Activated CD4-positive, alpha-beta T cell treated with anti-CD3 and anti-CD28 coated beads for 1 hour (primary cell): ENCODE measurements around the gene FAM20C.
"Not testable (repeated sequence)": the region's sequence is repeated elsewhere in the genome, so short reads cannot be mapped to it uniquely, and the experiment has no call there.

Source experiments
- DNase-seq: peaks from one replicate; pipeline ENCODE4 v3.0.0-alpha.2; 2020

Gene FAM20C

GRCh38 chr7:174716-175115, 17.7 kb upstream of the FAM20C start:
- no peak for DNase-seq

- no peak for DNase-seq
Observed at GRCh38 chr7:175955-176354, 16.4 kb upstream of the FAM20C start.

DNA sequence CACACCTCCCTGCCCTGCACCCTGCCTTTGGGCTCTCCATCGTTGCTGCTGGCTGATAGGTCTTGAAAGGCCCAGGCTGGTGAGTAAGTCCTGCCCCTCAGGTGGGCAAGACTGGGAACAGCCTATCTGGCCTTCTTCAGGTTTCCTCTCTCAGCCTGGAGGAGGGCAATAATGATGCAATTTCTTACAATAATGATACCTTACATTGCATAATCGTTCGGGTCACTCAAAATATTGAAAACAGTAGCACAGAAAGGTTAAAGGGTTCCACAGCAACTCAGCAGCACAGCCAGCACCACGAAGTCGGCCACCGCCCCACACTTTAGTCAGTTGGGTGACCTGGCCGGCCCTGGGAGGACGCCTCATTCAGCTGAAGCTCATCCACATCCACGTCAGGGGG, 16.0 kb upstream of the FAM20C start:
- no peak for DNase-seq

DNA sequence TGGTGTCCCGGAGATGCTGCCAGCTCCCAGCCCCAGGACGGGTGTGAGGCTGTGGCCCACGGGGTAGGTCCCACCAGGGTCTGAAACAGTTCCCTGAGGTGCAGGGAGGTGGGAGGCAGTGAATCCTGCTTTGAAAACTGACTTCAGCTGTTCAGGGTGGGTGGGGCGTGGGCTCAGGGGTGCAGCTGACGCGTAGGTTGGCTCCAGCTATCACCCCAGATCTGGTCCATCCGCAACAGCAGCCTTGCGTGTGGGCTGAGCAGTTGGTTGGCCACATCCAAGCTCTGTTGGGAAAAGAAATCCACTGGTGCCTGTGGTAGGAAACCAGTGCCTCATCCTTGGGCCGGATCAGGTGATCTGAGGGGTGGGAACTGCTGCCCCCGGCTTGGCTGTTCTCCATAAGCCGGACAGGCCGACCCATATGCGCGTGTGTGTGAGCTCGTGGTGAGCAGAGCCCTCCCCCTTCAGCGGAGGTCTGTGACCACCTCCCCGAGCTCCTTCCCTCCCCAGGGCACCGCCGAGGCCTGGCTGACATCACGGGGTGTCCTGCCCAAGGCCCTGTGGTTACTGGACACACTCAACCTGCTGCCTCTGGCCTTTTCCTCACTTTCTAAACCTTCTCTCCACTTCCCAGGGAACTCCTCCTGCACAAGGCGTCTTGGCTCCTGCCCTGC, 15.4 kb upstream of the FAM20C start:
- DNase-seq: no peak

GRCh38 chr7:178444-178843, 13.9 kb upstream of the FAM20C start:
- no peak for DNase-seq

- no peak for DNase-seq
Observed at GRCh38 chr7:179209-179681, 13.1 kb upstream of the FAM20C start.

DNA sequence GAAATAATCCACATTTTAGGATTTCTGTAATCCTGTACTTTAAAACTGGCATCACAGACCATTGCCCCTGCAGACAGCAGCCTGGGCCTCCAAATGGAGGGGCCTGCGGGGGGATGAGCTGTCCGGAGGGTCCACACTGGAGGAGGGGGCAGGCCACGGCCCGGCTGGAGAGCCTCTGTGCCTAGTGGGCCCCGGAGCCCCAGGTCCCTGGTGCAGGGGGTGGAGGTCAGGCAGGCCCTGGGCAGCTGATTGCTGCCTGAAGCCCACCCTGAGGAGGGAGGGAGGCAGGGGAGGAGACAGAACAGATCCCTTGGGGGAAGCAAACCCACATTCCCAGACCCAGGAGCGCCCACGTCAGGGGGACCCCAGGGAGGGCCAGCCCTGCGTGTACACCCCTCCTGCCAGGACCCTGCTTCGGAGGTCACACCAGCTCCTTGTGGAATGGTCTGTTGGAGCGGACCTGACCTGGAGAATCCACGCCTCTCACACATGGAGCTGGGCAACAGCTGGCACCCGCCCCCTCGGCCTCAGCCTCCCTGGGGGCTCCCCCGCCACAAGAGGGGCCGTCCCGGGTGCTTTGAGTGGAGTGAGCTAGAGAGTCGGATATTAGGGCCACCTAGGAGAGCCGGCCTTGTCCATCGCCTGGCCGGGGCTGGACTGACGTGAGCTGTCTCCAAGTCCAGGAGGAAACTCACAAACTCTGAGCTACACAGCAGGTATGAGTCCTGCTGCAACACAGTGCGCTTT, 12.2 kb upstream of the FAM20C start:
- no peak for DNase-seq

GRCh38 chr7:181738-182137, 10.6 kb upstream of the FAM20C start:
- no peak for DNase-seq

DNA sequence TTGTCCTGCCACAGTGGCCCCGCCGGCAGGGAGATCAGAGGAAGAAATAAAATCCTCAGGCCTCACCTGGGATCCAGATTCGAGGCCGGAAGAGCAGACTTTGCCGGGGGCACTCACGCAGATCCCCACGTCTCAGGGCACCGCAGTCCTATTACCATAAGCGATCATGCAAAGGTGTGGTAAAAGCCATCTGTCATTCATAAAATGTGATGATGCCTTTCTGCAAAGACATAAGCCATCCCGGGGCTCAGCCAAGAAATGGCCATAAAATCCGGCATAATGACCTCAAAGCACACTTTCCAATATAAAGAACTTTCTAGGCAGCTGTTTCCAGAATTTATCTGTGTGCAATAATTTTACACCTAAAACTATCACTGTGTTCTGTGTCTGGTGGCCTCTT, 9.9 kb upstream of the FAM20C start:
- not testable (repeated sequence) for DNase-seq

DNA sequence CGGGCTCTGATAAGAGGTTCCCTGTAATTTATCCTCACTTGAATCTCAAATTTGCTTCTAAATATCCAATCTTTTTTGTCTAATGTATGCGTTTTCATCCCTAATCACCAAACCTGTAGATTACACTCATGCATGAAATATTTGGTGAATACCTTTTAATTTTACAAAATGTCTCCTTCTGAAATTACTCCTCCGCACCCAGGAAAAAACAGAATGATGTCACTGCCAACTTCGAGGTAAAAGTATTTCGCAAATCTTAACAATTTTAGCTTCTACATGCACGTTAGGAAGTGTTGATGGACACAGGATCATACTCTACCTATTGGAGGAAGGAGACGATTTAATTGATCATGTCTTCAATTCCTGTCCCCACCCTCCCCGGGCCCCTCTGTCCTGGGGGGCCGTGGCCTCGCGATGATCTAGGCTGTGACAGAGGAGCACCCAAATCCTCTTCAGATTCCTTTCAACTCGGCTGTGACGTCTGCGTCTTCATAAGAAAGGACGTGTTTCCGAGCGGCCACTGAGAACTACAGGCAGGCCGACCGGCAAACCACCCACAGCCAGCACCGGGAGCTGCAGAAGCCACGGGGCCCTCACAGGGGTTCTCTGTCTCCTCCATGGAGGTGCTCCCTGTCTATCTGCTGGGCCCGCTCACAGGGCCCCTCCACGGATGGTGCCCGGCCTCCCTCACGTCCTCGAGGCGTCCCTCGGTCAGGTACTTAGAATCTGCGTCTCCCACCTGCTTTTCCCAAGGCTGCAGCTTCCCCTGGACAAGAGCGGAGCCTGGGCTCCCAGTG, 8.7 kb upstream of the FAM20C start:
- DNase-seq: no peak

DNA sequence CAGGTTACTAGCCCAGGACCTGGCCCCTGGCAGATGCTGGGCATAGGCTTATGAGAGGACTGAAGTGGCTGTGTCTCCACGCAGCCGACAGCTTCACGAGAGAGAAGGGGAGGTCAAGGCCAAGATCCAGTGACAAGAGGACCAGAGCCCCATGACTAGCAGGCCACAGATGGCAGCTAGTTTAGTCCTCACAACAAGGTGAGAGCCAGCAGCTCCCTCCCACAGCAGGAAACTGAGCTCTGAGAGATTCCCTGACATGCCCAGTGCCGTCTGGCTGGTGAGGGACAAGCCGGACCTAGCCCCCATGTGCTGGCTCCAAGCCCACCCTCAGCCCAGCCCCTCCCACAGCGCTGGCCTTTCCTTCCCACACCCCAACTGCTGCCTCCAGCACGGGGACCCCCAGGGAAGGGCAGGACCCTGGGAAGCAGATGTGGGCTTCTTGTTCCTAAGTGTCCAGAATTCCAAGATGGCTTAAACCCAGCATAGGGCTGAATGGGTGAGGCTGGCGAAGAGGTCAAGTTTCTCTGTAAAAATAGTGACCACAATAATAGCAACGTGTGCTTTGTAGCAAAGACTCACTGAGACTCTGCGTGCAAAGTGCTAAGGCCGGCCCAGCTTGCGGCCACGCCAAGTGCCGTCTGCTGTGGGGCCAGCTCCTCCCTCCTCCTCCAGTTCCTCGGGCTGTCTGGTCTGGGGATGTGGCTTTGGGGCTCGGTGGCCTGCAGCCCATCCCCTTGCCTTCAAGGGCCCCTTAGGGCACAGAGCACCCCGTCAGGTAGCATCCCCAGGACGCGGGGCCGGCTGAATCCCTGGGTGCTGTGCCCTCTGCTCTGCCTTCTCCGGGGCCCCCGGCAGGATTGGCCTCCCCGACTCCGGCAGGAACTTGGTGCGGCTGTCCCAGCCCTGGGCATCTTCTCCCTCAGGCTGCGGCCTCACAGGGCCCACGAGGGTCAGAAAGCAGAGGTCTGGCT, 7.8 kb upstream of the FAM20C start:
- DNase-seq: no peak

GRCh38 chr7:186516-187113, 5.8 kb upstream of the FAM20C start:
- DNase-seq: no peak

DNA sequence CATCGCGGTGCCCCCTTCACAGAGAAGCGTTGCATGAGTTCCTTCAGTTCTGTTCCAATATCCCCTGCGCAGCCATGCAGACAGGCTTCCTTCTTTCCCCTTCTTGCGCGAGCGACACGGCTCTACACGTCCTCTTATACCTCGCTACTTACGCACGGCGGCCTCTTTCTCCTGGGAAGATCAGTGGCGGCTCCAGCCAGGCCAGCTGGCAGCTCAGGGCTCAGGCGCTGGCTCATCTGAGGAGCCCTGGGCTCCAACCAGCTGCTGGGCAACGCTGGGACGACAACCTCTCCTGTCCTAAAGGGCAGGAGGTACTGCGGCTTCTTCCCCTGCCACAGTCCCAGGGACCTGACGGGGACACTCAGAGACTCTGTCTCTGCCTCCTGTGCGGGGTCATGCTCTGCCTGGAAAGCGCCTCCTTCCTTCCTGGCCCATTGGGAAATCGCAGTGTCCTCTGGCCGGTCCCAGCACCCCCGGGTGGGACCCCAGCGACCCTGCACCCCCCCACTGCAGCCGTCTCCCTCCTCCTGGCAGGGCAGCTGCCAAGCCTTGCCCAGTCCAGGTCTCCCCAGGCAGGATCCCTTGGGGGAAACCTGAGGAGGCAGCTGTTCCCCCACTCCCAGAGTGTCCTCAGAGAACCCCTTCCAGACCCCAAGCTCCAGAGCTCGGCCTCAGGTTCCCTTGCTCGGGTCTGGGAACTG, 5.0 kb upstream of the FAM20C start:
- no peak for DNase-seq

DNA sequence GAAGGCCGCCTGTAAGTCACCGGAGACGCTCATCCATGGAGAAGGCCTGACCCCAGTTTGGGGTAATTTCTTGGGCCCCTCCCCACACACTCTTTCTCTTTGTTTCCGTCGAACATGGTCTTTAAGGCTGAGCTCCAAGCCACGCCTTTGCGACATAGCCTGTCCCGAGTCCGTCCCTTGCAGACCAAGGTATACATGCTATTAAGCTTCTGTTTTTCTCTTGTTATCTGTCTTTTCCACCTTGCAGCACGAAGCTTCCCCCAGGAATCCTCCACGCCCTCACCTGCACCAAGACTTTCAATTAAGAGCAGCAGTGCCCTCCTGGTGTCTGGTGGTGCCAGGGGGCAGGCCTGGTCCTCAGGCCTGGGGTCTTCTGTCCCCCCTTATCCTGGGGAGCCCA, 4.2 kb upstream of the FAM20C start:
- DNase-seq: no peak

- DNase-seq: no peak
Observed at GRCh38 chr7:188727-189500, 3.5 kb upstream of the FAM20C start.

GRCh38 chr7:189719-190118, 2.7 kb upstream of the FAM20C start:
- no peak for DNase-seq

- no peak for DNase-seq
Observed at GRCh38 chr7:190196-190595, 2.2 kb upstream of the FAM20C start.

DNA sequence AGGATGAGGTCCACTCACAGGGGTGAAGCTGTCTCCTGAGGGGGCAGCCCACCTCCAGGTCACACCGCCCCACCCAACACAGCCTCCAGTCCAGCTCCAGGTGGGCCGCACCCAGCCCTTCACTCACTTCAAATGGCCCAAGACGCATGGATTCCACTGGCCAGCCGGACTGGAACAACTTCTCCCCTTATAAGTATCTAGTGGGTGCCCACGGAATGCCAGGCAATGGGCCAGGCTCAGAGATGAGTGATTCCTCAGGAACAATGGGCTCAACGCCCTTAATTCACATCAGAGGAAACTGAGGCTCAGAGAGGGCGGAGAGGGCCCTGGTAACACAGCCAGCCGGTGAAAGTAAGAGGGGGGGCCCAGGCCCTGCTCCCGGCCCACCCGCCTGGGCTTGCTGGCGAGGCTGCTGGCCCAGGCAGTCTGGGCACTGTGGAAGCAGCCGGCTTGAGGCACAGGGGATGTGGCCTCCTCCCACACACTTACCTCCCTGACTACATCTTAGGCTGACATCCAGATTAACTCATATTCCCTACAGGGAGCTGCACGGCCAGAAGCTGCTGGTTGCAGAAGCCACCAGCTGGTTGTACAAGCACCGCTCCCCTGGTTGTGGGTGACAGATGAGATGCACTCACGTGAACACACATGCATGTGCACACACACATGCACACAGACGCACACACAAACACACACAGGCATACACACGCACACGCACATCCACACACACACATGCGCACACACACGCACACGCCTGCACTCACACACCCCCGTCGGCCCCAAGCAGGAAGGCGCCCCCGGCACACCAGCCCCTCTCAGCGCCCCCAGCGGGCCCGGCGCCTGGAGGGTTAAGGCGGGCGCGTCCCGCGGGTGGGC, 1.0 kb upstream of the FAM20C start:
- no peak for DNase-seq

GRCh38 chr7:192701-193480, 520 bp downstream of the FAM20C start:
- DNase-seq: no peak
